Gastrocnemius medialis (tissue), 4 donors: ENCODE data around the gene MC2R.

Experiments used
- CTCF ChIP-seq, 5 experiments: fragments of 450-650 bp in 3 of 5; fragments of 200-600 bp in 2 of 5; sonication (generic) in 2 of 5; IDR thresholded peaks in 4 of 5; conservative IDR thresholded peaks in 1 of 5; 1 replicate in 4 of 5; 2 replicates in 1 of 5; pipeline ENCODE4 v1.5.1; 2016 to 2019; ENCODE audit warnings: antibody characterized with exemption in 5 of 5, mild to moderate bottlenecking in 3 of 5, moderate library complexity in 3 of 5
- POLR2A ChIP-seq, 2 donors: fragments of 450-650 bp; IDR thresholded peaks; one replicate each; pipeline ENCODE4 v1.6.1; 2017; ENCODE audit warnings: antibody characterized with exemption in 2 of 2, mild to moderate bottlenecking in 2 of 2, moderate library complexity in 2 of 2

DNA sequence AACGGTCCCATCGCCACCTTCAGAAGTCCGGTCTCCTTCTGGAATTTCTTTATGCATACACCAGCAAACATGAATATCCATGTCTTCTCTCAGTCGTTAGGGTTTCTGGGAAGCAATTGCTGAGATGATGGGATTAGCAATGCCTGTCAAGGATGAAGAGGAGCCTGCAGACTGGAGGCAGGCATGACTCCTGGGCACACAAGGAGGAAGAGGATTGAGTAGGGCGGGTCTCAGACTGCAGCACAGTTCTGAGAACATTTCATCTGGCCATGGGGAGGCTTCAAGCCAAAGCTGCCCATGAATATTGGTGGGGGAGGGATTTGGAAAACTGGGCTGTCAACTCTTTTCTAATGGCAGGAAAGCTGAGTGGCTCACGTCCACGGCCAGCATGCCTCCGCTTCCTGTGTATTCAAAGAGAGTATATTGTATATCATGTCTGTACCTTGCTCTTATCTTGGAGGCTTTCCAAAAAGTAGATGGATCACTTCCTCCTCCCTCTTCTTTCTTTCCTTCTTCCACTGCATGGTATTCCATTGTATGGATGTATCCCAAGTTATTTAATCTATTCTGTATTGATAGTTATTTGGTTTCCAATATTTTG, 24.5 kb downstream of the MC2R start:
- TF ChIP-seq CTCF (IDR thresholded peaks at IDR 0.05 in 4 of 5, conservative IDR thresholded peaks at IDR 0.05 in 1 of 5), result no peak
- no peak for TF ChIP-seq POLR2A (IDR thresholded peaks at IDR 0.05)
